ENCODE data around the gene NF1.
"Not testable (repeated sequence)": the region's sequence is repeated elsewhere in the genome, so short reads cannot be mapped to it uniquely, and the experiment has no call there.

The NF1 gene

GRCh38 chr17:31079731-31080130, 15.0 kb upstream of the NF1 start:
- Histone ChIP-seq H3K27me3 (ENCODE audit: low read length) (no peaks in the 10 kb centered on the region), H2AFZ (ENCODE audit: low read depth, low read length, severe bottlenecking) (no peak overlapping the region), H3K9ac (ENCODE audit: low read length) (no peak overlapping the region), H3K79me2 (ENCODE audit: insufficient read depth, low read length) (no peaks in the 10 kb centered on the region), H3K27ac (ENCODE audit: low read depth, low read length) (no peak overlapping the region), H3K4me2 (ENCODE audit: low read depth, low read length, poor library complexity, severe bottlenecking) (no peak overlapping the region), H4K20me1 (ENCODE audit: low read depth, low read length) (no peaks in the 10 kb centered on the region), H3K9me3 (ENCODE audit: insufficient read depth, low read length) (no peaks in the 10 kb centered on the region), H3F3A (ENCODE audit: insufficient read depth) (no peaks in the 10 kb centered on the region), H3K36me3 (ENCODE audit: low read length) (no peaks in the 10 kb centered on the region), H3K4me3 (ENCODE audit: insufficient read depth, low read length, poor library complexity, severe bottlenecking) (no peak overlapping the region), H3K9me2 (replicated peaks; ENCODE audit: insufficient read depth, low read length) (no peaks in the 10 kb centered on the region)
- TF ChIP-seq EZH2phosphoT487 (conservative IDR thresholded peaks at IDR 0.05; ENCODE audit: low read length) = no peak
- TF ChIP-seq CTCF (IDR thresholded peaks at IDR 0.05; ENCODE audit: insufficient read depth, low read length, poor library complexity, severe bottlenecking) = no peak

GRCh38 chr17:31085563-31085962, 9.2 kb upstream of the NF1 start:
- H3K27me3 ChIP-seq (ENCODE audit: low read length) = no peaks in the 10 kb centered on the region
- no peaks in the 10 kb centered on the region for H3F3A ChIP-seq (ENCODE audit: insufficient read depth)
- H2AFZ ChIP-seq (ENCODE audit: low read depth, low read length, severe bottlenecking) = no peak overlapping the region
- no peak overlapping the region for H3K4me2 ChIP-seq (ENCODE audit: low read depth, low read length, poor library complexity, severe bottlenecking)
- no peak overlapping the region for H3K27ac ChIP-seq (ENCODE audit: low read depth, low read length)
- H3K79me2 ChIP-seq (ENCODE audit: insufficient read depth, low read length) = no peaks in the 10 kb centered on the region
- no peak overlapping the region for H3K9ac ChIP-seq (ENCODE audit: low read length)
- TF ChIP-seq CTCF (IDR thresholded peaks at IDR 0.05; ENCODE audit: insufficient read depth, low read length, poor library complexity, severe bottlenecking) (no peak), EZH2phosphoT487 (conservative IDR thresholded peaks at IDR 0.05; ENCODE audit: low read length) (no peak)
- H3K9me2 ChIP-seq (replicated peaks; ENCODE audit: insufficient read depth, low read length) = no peaks in the 10 kb centered on the region
- H3K36me3 ChIP-seq (ENCODE audit: low read length) = no peaks in the 10 kb centered on the region
- H3K9me3 ChIP-seq (ENCODE audit: insufficient read depth, low read length) = no peaks in the 10 kb centered on the region
- no peaks in the 10 kb centered on the region for H4K20me1 ChIP-seq (ENCODE audit: low read depth, low read length)
- H3K4me3 ChIP-seq (ENCODE audit: insufficient read depth, low read length, poor library complexity, severe bottlenecking) = no peak overlapping the region

GRCh38 chr17:31089471-31089870, 5.3 kb upstream of the NF1 start:
- no peak overlapping the region for H3K4me2 ChIP-seq (ENCODE audit: low read depth, low read length, poor library complexity, severe bottlenecking)

GRCh38 chr17:31090650-31091049, 4.1 kb upstream of the NF1 start:
- H3K9me2 ChIP-seq (replicated peaks; ENCODE audit: insufficient read depth, low read length); H3K36me3 ChIP-seq (ENCODE audit: low read length): not testable (repeated sequence)

More at GRCh38 chr17:31089471-31089870, 5.3 kb upstream of the NF1 start:
- H3K9me2 ChIP-seq (replicated peaks; ENCODE audit: insufficient read depth, low read length) = no peaks in the 10 kb centered on the region
- TF ChIP-seq EZH2phosphoT487 (conservative IDR thresholded peaks at IDR 0.05; ENCODE audit: low read length) = no peak
- TF ChIP-seq CTCF (IDR thresholded peaks at IDR 0.05; ENCODE audit: insufficient read depth, low read length, poor library complexity, severe bottlenecking) = no peak
- no peaks in the 10 kb centered on the region for H4K20me1 ChIP-seq (ENCODE audit: low read depth, low read length)
- H3K27me3 ChIP-seq (ENCODE audit: low read length) = no peaks in the 10 kb centered on the region
- no peak overlapping the region for H3K4me3 ChIP-seq (ENCODE audit: insufficient read depth, low read length, poor library complexity, severe bottlenecking)
- no peaks in the 10 kb centered on the region for H3K79me2 ChIP-seq (ENCODE audit: insufficient read depth, low read length)
- H3K9me3 ChIP-seq (ENCODE audit: insufficient read depth, low read length) = no peaks in the 10 kb centered on the region
- H3F3A ChIP-seq (ENCODE audit: insufficient read depth) = peaks cover 8% of the 10 kb centered on the region
- H3K27ac ChIP-seq (ENCODE audit: low read depth, low read length) = no peak overlapping the region
- H3K9ac ChIP-seq (ENCODE audit: low read length) = no peak overlapping the region
- H2AFZ ChIP-seq (ENCODE audit: low read depth, low read length, severe bottlenecking) = no peak overlapping the region
- no peaks in the 10 kb centered on the region for H3K36me3 ChIP-seq (ENCODE audit: low read length)

More at GRCh38 chr17:31090650-31091049, 4.1 kb upstream of the NF1 start:
- H3K9ac ChIP-seq (ENCODE audit: low read length); H3K9me3 ChIP-seq (ENCODE audit: insufficient read depth, low read length); H4K20me1 ChIP-seq (ENCODE audit: low read depth, low read length); H3K27ac ChIP-seq (ENCODE audit: low read depth, low read length); H3K4me2 ChIP-seq (ENCODE audit: low read depth, low read length, poor library complexity, severe bottlenecking); H2AFZ ChIP-seq (ENCODE audit: low read depth, low read length, severe bottlenecking); H3K79me2 ChIP-seq (ENCODE audit: insufficient read depth, low read length); H3K4me3 ChIP-seq (ENCODE audit: insufficient read depth, low read length, poor library complexity, severe bottlenecking); H3F3A ChIP-seq (ENCODE audit: insufficient read depth); H3K27me3 ChIP-seq (ENCODE audit: low read length): not testable (repeated sequence)

Measured in SU-DHL-6 (cell line).